WERI-Rb-1 (cell line): ENCODE data around the gene SBNO1.

Source experiments
- DNase-seq: peaks from one replicate; pipeline ENCODE4 v3.0.0-alpha.2; 2020
- H3K27ac ChIP-seq: fragments of 250-450 bp; sonication (Bioruptor Pico); 2 replicates; pipeline ENCODE4 v1.5.1; 2020; ENCODE audit warnings: mild to moderate bottlenecking, moderate library complexity
- H3K27me3 ChIP-seq: fragments of 250-450 bp; sonication (Bioruptor Pico); 2 replicates; pipeline ENCODE4 v1.5.1; 2021; ENCODE audit warnings: mild to moderate bottlenecking, low read depth, moderate library complexity; ENCODE audit not compliant: insufficient read depth, severe bottlenecking
- H3K36me3 ChIP-seq: fragments of 250-450 bp; sonication (Bioruptor Pico); 2 replicates; pipeline ENCODE4 v1.5.1; 2020; ENCODE audit warnings: mild to moderate bottlenecking, moderate library complexity
- H3K4me3 ChIP-seq: 2 replicates; pipeline ENCODE4 v1.5.1; 2011; ENCODE audit warnings: low read depth, mild to moderate bottlenecking, control low read depth, low read length
- H3K9me3 ChIP-seq: fragments of 250-450 bp; sonication (Bioruptor Pico); 2 replicates; pipeline ENCODE4 v1.5.1; 2021; ENCODE audit warnings: mild to moderate bottlenecking, moderate library complexity; ENCODE audit not compliant: severe bottlenecking
- TF ChIP-seq, protein P1 (sequence below): IDR thresholded peaks from 2 replicates; pipeline ENCODE4 v1.5.1; 2011; ENCODE audit warnings: low read depth, mild to moderate bottlenecking, control low read depth, inconsistent platforms, low read length

The SBNO1 gene

DNA sequence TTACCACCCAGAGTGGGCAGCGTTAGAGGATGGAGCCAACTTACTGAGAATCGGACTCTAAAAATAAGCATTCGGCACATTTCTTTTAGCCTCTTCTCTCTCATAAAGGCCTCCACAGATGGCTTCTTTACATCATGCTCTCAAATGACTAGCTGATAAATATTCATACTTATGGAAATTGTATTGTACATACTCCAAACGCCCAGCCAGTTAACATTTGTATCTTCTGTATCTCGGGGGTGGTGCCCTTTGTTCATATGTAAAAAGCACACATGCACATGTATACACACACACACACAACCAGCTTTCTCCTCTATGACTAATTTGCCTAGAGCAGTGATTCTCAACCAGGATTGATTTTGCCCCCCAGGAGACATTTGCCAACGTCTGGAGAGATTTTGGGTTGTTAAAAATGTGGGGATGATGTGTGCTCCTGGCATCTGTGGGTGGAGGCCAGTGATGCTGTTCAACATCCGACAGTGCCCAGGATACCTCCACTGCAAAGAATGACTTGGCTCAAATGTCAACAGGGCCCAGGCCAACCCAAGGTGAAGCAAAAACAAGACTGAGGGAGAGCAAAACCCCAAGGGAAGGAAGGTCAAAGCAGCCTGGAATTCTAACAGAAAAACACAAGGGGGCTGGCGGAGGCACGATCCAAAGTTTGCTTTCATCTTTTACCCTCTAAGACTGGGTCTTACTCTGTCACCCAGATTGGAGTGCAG, 77.8 kb downstream of the SBNO1 start:
- Histone ChIP-seq H3K36me3 (peaks cover 3% of the 10 kb centered on the region; the same call in 1 of the 2 replicates), H3K27ac (no peak overlapping the region), H3K27me3 (no peaks in the 10 kb centered on the region), H3K9me3 (no peaks in the 10 kb centered on the region), H3K4me3 (no peak overlapping the region)
- TF ChIP-seq, protein P1, sequence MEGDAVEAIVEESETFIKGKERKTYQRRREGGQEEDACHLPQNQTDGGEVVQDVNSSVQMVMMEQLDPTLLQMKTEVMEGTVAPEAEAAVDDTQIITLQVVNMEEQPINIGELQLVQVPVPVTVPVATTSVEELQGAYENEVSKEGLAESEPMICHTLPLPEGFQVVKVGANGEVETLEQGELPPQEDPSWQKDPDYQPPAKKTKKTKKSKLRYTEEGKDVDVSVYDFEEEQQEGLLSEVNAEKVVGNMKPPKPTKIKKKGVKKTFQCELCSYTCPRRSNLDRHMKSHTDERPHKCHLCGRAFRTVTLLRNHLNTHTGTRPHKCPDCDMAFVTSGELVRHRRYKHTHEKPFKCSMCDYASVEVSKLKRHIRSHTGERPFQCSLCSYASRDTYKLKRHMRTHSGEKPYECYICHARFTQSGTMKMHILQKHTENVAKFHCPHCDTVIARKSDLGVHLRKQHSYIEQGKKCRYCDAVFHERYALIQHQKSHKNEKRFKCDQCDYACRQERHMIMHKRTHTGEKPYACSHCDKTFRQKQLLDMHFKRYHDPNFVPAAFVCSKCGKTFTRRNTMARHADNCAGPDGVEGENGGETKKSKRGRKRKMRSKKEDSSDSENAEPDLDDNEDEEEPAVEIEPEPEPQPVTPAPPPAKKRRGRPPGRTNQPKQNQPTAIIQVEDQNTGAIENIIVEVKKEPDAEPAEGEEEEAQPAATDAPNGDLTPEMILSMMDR, result no peak
- no peak for DNase-seq

DNA sequence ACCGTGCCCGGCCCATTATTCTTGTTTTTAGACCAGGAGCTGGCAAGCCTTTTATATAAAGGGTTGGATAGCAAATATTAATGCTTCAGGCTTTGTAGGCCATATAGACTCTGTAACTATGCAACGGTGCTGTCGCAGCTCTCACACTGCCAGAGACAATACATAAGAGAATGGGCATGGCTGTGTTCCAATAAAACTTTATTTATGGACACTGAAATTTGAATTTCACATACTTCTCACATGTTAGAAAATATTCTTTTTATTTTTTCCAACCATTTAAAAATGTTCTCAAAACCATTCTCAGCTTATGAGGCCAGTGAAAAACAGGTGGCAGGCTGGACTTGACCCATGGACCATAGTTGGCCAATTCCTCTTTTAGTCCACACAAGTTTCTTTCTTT, 80.0 kb downstream of the SBNO1 start:
- H3K27me3 ChIP-seq, result no peaks in the 10 kb centered on the region
- no peaks in the 10 kb centered on the region for H3K9me3 ChIP-seq
- no peak overlapping the region for H3K27ac ChIP-seq
- H3K4me3 ChIP-seq, result no peak overlapping the region
- no peaks in the 10 kb centered on the region; the same call in 1 of the 2 replicates for H3K36me3 ChIP-seq
- TF ChIP-seq, protein P1, result no peak
- no peak for DNase-seq

DNA sequence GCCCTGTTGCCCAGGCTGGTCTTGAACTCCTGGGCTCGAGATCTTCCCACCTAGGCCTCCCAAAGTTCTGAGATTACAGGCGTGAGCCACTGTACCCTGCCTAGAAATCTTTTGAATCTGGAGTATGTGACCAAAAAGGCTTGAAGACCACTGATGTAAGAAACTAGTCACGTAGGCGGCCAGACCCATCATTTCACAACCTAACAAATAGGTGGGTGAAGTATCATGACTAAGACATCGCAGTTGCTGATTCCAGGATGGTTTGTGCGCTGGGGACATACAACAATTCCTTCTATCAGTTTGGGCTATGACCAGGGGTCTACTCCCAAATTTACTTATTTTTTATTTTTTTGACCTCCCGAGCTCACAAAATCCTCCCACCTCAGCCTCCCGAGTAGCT, 81.2 kb downstream of the SBNO1 start:
- no peaks in the 10 kb centered on the region for H3K9me3 ChIP-seq
- no peak overlapping the region for H3K27ac ChIP-seq
- H3K4me3 ChIP-seq, result no peak overlapping the region
- TF ChIP-seq, protein P1, result no peak
- no peak for DNase-seq
- no peaks in the 10 kb centered on the region for H3K36me3 ChIP-seq
- no peaks in the 10 kb centered on the region for H3K27me3 ChIP-seq

DNA sequence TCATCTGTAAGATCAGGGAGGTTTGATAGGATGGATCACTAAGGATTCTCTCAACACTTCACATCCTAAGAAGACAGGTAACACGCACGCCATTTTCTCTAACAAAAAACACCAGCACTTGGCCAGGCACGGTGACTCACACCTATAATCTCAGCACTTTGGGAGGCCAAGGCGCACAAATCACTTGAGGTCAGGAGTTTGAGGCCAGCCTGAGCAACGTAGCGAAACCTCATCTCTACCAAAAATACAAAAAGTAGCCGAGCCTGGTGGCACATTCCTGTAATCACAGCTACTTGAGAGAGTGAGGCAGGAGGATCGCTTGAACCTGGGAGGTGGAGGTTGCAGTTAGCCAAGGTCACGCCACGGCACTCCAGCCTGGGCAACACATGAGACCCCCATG, 82.5 kb downstream of the SBNO1 start:
- H3K36me3 ChIP-seq, result no peaks in the 10 kb centered on the region
- H3K9me3 ChIP-seq, result no peaks in the 10 kb centered on the region
- TF ChIP-seq, protein P1, result no peak
- no peak overlapping the region for H3K27ac ChIP-seq
- DNase-seq, result no peak
- H3K4me3 ChIP-seq, result no peak overlapping the region
- no peaks in the 10 kb centered on the region for H3K27me3 ChIP-seq

DNA sequence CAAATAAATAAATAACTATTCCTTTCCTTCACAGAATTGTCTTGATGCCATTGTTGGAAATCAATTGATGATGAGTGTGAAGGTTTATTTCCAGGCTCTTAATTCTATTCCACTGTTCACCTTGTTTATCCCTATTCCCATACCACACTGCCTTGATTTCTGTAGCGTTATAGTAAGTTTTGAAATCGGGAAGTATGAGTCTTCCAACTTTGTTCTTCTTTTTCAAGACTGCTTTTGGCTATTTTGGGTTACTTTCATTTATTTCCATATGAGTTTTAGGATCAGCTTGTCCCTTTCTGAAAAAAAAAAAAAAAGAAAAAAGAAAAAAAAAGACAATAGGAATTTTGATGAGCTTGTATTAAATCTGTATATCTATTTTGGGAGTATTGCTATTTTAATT, 83.7 kb downstream of the SBNO1 start:
- no peak for DNase-seq
- Histone ChIP-seq H3K27ac (no peak overlapping the region), H3K9me3 (no peaks in the 10 kb centered on the region), H3K36me3 (no peaks in the 10 kb centered on the region), H3K4me3 (no peak overlapping the region), H3K27me3 (no peaks in the 10 kb centered on the region)
- TF ChIP-seq, protein P1, result no peak

DNA sequence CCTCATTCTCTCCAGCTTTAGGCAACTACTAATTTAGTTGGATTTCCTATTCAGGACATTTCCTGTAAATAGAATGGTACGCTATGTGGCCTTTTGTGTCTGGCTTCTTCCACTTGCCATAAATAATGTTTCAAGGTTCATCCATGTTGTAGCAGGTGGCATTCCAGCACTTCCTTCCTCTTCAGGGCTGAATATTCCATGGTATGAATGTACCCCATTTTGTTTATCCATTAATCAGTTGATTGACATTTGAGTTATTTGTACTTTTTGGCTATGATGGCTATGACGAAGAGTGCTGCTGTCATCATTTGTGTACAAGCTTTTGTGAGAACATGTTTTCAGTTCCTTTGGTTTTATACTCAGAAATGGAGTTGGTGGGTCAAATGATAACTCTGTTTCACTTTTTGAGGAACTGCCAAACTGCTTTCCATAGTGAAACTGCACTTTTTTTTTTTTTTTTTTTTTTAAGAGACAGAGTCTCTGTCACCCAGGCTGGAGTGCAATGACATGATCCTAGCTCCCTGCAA, 86.5 kb downstream of the SBNO1 start:
- Histone ChIP-seq H3K27ac (no peak overlapping the region), H3K4me3 (no peak overlapping the region), H3K36me3 (no peaks in the 10 kb centered on the region), H3K27me3 (no peaks in the 10 kb centered on the region), H3K9me3 (no peaks in the 10 kb centered on the region)
- no peak for DNase-seq
- TF ChIP-seq, protein P1, result no peak
